Activated naive CD4-positive, alpha-beta T cell treated with anti-CD3 and anti-CD28 coated beads for 36 hours (primary cell): ENCODE data around the gene ANP32A. TPM values are rescaled to one million over a fixed set of nuclear protein-coding genes. Genes with fewer than 3 reads are reported as not detected.
A peak's percentile ranks its signal among the peaks of the same experiment; 100 is the strongest.

ENCODE experiments used
- CTCF ChIA-PET: fragments of 350-600 bp; sonication (Branson Sonifier 250); formaldehyde crosslinking; loops from one replicate; lab custom pipeline; 2021; ENCODE audit warnings: antibody characterized with exemption; lab: Charles Lee
- DNase-seq: peaks from one replicate; pipeline ENCODE4 v3.0.0-alpha.2; 2020
- H3K27ac Mint-ChIP-seq: one replicate; pipeline ENCODE4 v1.8.0; 2021; ENCODE audit warnings: mild to moderate bottlenecking, mixed read lengths
- H3K27me3 Mint-ChIP-seq: one replicate; pipeline ENCODE4 v1.8.0; 2021; ENCODE audit warnings: low read depth, mixed read lengths
- H3K36me3 Mint-ChIP-seq: one replicate; pipeline ENCODE4 v1.8.0; 2021; ENCODE audit warnings: low read depth, mixed read lengths
- H3K4me1 Mint-ChIP-seq: one replicate; pipeline ENCODE4 v1.8.0; 2021; ENCODE audit warnings: low read depth, mixed read lengths
- H3K4me3 Mint-ChIP-seq: one replicate; pipeline ENCODE4 v1.8.0; 2021; ENCODE audit warnings: mild to moderate bottlenecking, moderate library complexity, mixed read lengths
- H3K9me3 Mint-ChIP-seq: one replicate; pipeline ENCODE4 v1.8.0; 2021; ENCODE audit warnings: mixed read lengths
- intact Hi-C: fragments of 100-400 bp; cut with micrococcal nuclease; formaldehyde crosslinking; loops from one replicate; pipeline ENCODE4 v1.15.1; 2023
- microRNA-seq: library from miRNA; unstranded; fragments of <30 nt; microRNA quantifications from one replicate; pipeline ENCODE4 v1.2.0, GENCODE V29; 2022; ENCODE audit warnings: borderline microRNAs expressed, borderline replicate concordance
- total RNA-seq, 2 experiments: library from RNA; stranded (reverse); gene quantifications; one replicate each; pipeline ENCODE4 v1.2.3, GENCODE V29; 2021

ANP32A gene
- total RNA-seq, 2 experiments from 2014 or later: 216 to 245 TPM

DNA sequence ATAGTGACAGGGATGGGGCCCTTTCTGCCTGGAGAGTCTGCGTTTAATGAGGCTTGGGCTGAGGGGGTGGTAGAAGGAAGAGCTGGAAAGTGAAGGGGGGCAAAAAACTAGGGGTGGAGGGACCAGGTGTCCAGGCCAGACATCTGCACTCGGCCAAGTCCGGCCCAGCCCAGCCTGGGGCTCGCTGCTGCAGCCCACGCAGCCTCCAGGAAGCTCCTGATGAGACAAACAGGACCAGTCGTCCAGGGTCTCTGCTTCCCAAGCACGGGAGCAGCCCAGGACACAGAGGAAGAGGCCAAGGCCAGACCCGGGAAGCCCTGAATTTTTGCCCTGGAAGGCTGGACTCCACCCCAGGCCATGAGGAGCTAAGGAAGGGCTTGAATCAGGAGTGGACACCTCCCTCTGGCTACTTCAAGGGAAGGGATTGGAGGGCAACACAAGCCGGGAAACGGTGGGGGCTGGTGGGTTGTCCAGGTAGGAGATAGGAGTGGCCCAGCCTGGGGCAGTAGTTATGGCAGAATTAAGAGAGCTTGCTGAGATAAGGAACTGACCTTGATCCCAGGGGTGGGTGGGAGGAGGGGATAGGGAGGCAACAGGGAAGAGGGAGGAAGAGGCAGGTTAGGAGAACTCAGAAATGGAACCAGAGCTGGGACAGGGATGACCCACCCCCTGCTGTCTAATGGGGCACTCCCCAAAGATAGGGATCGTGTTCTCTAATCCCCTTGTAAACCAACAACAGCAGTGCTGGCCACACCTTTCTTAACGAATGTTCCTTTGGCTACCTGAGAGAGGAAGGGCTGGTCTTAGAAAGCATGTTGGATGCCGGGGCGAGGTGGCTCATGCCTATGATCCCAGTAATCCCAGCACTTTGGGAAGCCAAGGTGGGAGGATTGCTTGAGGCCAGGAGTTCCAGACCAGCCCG lies 89.5 kb downstream of the ANP32A start:
- Mint-ChIP-seq H3K4me1 (peaks cover 2% of the 10 kb centered on the region), H3K36me3 (no peaks in the 10 kb centered on the region), H3K4me3 (no peak overlapping the region), H3K27me3 (no peaks in the 10 kb centered on the region), H3K9me3 (no peaks in the 10 kb centered on the region), H3K27ac (no peak overlapping the region)
- CTCF ChIA-PET: interaction anchor here (0.6 to 2.8 kb wide), 3 partner anchors 24 to 144 kb away, joined by 4 to 30 read pairs (median 4); no protein-coding TSS in a partner anchor
- no peak for DNase-seq
- intact Hi-C loops: loop anchor here (1.0 kb wide), 2 partner anchors 98 to 144 kb away; no protein-coding TSS in a partner anchor

DNA sequence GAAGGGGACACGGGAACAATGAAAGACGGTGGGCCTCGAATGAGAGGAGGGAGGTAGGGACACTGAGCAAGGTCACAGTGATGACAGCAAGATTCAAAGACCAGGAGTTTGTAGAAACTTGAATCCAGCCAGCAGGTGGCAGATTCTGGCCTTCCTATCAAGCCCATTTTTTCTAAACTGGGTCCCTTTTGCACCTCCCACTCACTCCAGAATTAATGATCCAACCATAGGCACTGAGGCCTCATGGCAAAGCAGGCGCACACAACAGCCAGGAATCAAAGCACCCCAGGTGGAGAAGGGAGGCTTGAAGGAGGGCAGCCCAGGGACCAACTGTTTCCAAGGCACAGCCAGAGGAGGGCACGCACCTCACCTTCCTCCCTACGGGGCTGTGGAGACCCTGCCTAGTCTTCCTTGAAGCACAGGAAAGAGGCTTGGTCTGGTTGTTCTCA lies 90.2 kb downstream of the ANP32A start:
- Mint-ChIP-seq H3K4me1 (peaks cover 2% of the 10 kb centered on the region), H3K4me3 (no peak overlapping the region), H3K36me3 (no peaks in the 10 kb centered on the region), H3K9me3 (no peaks in the 10 kb centered on the region), H3K27me3 (no peaks in the 10 kb centered on the region), H3K27ac (no peak overlapping the region)
- CTCF ChIA-PET: interaction anchor here (0.7 to 2.8 kb wide), 2 partner anchors 98 to 145 kb away, joined by 4 to 30 read pairs; no protein-coding TSS in a partner anchor
- intact Hi-C loops: loop anchor here (1.0 kb wide), 2 partner anchors 99 to 145 kb away; no protein-coding TSS in a partner anchor
- DNase-seq: peak; percentile 43

DNA sequence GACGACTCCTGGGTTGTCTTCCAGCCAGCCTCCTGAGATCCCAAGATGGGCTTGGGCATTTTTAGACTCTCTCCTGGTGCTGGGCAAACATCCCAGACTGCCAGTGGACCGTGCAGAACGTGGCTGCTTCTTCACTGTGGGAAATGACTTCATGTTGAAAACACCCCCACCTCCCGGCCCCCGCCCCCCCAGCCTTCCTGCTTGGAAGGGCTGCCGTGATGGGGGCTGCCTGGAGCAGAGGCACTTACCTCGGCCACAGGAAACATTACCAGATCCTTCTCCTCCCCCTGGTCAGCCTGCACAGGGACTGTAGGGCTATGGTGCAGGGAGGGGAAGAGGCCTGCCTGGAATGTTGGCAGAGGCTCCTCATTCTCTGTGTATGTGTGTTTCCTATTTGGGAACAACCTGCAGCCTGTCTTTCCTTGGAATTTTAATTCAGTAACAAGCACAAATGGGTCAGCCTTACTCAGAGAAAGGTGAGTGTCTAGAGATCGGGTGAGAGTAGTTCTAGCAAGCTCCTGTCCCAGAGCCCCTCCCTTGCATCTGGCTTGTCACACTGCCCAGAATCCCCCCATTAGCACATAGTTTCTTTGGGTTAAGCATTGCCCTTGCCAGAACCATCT lies 90.8 kb downstream of the ANP32A start:
- H3K9me3 Mint-ChIP-seq: no peaks in the 10 kb centered on the region
- no peak for DNase-seq
- intact Hi-C loops: loop anchor here (1.0 kb wide), 2 partner anchors 99 to 145 kb away; no protein-coding TSS in a partner anchor
- H3K4me3 Mint-ChIP-seq: no peak overlapping the region
- no peaks in the 10 kb centered on the region for H3K27me3 Mint-ChIP-seq
- no peaks in the 10 kb centered on the region for H3K36me3 Mint-ChIP-seq
- H3K4me1 Mint-ChIP-seq: peaks cover 2% of the 10 kb centered on the region
- no peak overlapping the region for H3K27ac Mint-ChIP-seq
- CTCF ChIA-PET: interaction anchor here (0.6 to 2.8 kb wide), 4 partner anchors 99 to 153 kb away, joined by 3 to 30 read pairs (median 4); no protein-coding TSS in a partner anchor

Small RNAs within 50 kb of the gene (microRNA-seq; reads per million reads assigned to microRNA genes)
- gene MIR4312: not detected

Other genes with a start within 250 kb of the ANP32A start
- not detected for gene CORO2B, start 241.9 kb downstream of the ANP32A start, total RNA-seq
- gene SPESP1, start 109.6 kb upstream of the ANP32A start, total RNA-seq: under 1 TPM; 0.47 to 0.81 TPM
- gene NOX5, start 193.8 kb upstream of the ANP32A start, total RNA-seq: not detected